Neural progenitor cell (in vitro differentiated cells): Measurements from ENCODE around the gene SLC43A2.

Experiments used
- CTCF ChIP-seq: fragments of 200-600 bp; sonication (generic); IDR thresholded peaks from 2 replicates; pipeline ENCODE4 v1.5.1; 2017; ENCODE audit warnings: antibody characterized with exemption, mild to moderate bottlenecking
- EZH2 ChIP-seq: fragments of 200-600 bp; sonication (generic); IDR thresholded peaks from 2 replicates; pipeline ENCODE4 v1.6.1; 2017; ENCODE audit warnings: antibody characterized with exemption, mild to moderate bottlenecking, moderate library complexity
- EZH2phosphoT487 ChIP-seq: fragments of 200-600 bp; sonication (generic); IDR thresholded peaks from 2 replicates; pipeline ENCODE4 v1.6.1; 2017; ENCODE audit warnings: antibody characterized with exemption

- TF ChIP-seq EZH2phosphoT487, result no peak
- TF ChIP-seq EZH2, result no peak
- no peak for TF ChIP-seq CTCF
Measured at GRCh38 chr17:1605681-1606351, 22.8 kb downstream of the SLC43A2 start.
